Pons (tissue), 1 donor: ENCODE results near the gene BUB1B.
"Not testable (repeated sequence)": the region's sequence is repeated elsewhere in the genome, so short reads cannot be mapped to it uniquely, and the experiment has no call there.

Experiments used
- DNase-seq: peaks from one replicate; pipeline ENCODE4 v3.0.0-alpha.2; 2016; ENCODE audit warnings: low spot score

BUB1B gene

GRCh38 chr15:40135846-40136450, 24.9 kb upstream of the BUB1B start:
- DNase-seq = not testable (repeated sequence)

- no peak for DNase-seq
Observed at GRCh38 chr15:40136470-40137302, 24.2 kb upstream of the BUB1B start.

- no peak for DNase-seq
Observed at GRCh38 chr15:40137303-40138200, 23.3 kb upstream of the BUB1B start.

DNA sequence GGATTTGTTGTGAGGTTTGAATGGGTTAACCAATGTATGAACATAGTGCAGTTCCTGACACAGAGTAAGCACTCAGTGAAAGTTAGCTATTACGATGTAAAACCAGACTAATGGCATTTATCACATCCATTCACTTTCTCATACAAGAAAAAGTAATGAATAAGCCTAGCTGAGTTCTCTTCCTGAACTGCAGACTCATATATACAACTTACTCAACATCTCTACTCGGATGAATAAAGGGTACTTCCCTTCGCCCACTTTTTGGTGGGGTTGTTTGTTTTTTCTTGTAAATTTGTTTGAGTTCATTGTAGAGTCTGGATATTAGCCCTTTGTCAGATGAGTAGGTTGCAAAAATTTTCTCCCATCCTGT, 22.7 kb upstream of the BUB1B start:
- not testable (repeated sequence) for DNase-seq

- no peak for DNase-seq
Observed at GRCh38 chr15:40142428-40142827, 18.4 kb upstream of the BUB1B start.

- no peak for DNase-seq
Observed at GRCh38 chr15:40146037-40146436, 14.8 kb upstream of the BUB1B start.

DNA sequence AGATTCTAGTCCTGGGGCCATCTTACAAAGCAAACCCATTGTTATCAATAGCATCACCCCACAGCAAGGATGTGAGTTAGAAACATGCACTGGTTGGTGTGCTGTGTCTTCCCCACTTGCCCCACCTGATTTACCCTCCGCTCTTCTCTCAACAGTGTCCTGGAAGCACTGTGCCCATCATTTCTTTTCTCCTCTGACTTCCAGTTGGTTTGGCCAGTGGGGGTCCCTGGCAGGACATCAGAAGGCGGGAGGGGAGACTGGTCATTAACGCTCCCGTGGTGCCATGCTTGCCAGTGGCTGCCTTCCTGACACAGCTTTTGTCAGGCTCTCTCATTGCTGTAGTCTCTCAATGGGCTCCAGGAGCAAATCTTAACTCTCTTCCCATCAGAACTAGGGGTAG, 11.5 kb upstream of the BUB1B start:
- DNase-seq = no peak

DNA sequence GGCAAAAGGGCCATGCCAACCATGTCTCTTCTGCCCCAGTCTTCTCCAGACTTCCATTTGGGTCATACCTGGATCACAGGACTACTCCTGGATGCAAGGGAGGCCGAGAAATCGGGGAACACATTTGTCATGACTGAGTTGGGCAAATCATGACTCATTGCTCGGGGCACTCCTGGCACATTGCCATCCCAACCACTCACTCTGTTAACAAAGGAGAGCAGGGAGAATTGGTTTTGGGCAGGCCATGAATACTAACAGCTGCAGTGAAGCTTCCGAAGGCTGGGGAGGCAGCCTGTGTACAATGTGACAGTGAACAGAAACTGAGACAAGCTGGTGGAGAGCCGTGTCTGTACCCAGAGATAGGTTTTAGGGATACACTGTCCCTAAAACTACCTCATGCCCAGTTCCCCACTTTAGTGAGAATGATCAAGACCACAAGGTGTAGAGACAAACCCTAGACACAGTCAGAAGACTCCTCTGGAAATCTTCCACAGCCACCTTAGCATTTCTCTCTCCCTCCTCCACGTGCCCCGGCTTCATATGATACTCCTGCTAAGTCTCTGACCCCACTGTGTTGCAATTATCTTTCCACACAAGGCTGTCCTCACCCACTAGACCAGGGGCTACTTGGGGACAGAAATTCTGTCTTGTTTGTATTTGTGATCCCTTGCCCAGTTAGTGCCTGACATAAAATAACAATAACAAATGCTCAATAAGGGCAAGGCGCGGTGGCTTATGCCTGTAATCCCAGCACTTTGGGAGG, 10.5 kb upstream of the BUB1B start:
- no peak for DNase-seq

GRCh38 chr15:40151499-40151898, 9.4 kb upstream of the BUB1B start:
- no peak for DNase-seq

DNA sequence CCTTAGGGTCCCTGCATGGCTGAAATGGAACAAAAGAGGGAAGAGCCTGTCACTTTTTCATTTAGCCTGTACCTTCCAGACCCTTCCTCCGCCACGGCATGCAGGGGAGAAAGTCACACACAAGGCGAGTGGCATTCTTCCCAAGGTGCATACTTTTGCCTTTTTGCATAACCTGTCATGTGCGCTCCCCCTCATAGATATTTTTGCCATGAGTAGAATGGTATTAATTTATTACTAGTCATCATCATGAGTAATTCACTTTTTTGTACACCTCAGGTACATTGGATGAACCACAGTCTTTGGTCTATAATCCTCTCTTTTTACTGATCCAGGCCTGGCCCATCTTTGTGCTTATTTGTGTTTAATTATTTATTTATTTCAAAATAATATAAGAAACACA, 8.9 kb upstream of the BUB1B start:
- DNase-seq = no peak

- not testable (repeated sequence) for DNase-seq
Observed at GRCh38 chr15:40154821-40155220, 6.0 kb upstream of the BUB1B start.

DNA sequence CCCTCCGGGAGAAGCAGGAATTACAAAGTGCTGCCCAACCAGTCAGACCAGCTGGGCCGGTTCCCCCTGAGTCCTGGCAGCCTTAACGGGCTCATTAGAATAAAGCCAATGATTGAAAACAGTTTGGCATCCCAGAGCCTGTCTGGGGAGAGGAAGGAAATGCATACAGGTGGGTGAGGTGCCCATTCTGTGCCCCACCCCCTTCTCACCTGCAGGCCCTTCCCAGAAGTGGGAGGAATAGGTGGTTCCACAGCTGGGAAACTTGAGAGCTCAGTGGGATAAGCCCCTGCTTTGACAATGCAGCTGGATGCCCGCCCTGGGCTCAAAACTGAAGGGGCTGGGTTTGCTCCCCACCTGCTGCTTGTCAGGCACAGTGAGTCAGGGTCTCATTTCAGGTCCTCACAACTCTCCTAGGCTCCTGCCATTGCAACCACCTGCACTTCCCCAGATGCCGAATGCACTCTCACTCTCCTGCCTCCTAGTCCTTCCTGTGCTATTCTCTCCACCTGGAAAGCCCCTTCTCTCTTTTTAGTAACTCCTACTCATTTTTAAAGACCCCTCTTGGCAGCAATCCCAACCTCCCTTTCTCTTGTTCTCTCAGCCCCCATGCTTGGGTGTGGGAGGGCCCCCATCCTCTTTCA, 5.5 kb upstream of the BUB1B start:
- DNase-seq = no peak

DNA sequence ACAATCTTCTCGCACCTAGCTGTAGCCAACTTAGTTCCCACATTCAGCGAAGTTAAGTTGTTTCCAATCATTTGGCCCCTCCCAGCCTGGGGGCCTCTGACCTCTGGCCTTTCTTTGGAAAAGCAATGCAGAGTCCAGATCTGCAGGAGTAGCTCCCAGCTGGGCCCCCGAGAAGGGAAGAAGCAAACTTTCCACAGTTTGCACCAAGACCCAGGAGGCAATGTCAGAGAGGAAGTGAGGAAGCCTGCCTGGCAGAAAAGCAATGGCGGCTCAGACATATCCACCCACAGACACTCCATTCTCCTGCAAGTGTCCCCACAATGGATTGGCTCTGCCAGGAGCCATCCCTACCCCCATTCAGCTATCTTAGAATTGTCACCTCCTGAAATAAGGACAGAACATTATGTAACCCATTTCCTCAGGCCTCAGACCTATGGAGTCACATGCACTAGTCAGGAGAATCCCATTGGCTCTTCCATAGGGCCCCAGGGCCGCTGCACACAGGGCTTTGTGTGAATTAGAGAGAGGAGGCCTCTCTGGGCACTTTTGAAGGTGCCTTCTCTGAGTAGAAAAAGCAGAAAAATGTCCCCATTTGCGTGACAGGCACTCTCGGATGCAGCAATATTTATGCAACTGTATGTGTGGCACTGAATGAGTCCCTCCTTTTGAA, 3.0 kb upstream of the BUB1B start:
- DNase-seq = no peak

GRCh38 chr15:40160021-40160420, 848 bp upstream of the BUB1B start:
- DNase-seq = no peak

DNA sequence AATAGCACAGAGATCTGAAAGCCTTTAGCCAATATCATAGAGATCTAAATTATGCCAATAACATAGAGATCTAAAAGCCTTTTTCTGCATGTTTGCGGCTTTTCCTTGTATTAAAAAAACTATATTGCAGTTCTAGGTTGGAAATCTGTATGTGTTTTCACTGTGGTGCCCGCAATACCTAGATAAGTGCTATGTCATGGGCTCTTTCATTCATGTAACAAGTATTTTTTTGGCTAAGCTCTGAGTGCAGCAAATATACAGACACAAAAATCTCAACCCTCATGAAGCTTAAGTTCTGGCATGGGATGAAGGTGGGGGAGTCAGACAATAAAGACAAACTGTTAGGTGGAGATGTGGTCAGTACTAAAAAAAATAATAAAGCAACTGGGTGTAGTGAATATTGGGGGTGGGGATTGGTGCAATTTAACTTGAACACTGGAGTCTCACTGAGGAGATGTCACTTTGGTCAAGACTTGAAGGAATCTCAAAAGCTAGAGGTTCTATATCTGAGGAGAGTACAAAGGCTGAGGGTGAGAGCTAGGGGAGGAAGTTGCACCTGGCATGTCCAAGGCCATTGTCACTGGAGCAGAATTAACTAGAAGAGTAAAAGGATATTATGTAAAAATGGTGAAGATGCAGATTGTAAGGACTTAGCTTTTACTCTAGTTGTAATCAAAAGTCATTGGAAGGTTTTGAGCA, 973 bp downstream of the BUB1B start:
- DNase-seq = no peak

- no peak for DNase-seq
Observed at GRCh38 chr15:40162552-40162951, 1.7 kb downstream of the BUB1B start.

- DNase-seq = no peak
Observed at GRCh38 chr15:40163657-40164416, 3.0 kb downstream of the BUB1B start.

DNA sequence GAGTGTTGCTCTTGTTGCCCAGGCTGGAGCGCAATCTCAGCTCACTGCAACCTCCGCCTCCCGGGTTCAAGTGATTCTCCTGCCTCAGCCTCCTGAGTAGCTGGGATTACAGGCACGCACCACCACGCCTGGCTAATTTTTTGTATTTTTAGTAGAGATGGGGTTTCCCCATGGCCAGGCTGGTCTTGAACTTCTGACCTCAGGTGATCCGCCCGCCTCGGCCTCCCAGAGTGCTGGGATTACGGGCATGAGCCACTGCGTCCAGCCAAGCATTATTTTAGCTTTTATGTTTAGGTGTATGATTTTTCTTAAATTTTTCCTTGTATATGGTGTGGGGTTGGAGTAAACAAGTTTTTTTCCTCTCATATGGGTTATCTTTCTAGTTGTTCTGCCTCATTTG, 6.5 kb downstream of the BUB1B start:
- DNase-seq = not testable (repeated sequence)

DNA sequence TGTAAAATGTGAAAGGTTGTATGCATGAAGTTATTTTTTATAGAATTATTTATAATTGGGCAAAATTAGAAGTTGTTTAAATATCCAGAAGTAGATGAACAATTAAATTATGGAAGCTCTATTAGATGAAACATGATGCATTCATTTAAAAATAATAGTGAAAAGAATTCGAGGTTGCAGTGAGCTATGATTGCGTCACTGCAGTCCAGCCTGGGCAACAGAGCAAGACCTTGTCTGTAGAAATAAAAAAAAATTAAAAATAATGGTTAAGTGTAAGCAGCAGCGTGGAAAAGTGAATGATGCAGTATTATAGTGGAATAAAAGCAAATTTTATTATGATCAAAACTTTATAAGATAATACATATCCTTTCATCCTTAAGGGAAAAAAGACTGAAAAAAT, 14.3 kb downstream of the BUB1B start:
- no peak for DNase-seq
